ENCODE measurements around the gene NHLRC3.

DNA sequence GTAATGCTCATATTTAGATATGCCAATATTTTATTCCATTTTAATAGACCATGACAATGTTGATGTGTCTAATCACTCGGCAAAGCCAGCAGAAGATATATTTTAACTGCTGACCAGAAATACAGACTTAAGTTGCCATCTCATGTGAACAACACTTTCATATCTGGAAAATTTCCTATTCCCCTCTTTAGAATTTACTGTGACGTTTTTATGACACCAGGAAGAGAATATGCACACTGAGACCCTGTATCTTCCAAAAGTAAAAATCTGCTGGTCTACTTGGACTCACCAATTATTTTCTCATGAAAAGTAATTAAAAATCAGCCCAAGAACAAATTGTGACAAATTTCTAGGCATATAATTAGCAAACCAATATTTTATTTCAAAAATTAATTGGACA is 2.5 kb upstream of the NHLRC3 start:
- TF ChIP-seq, protein P1, sequence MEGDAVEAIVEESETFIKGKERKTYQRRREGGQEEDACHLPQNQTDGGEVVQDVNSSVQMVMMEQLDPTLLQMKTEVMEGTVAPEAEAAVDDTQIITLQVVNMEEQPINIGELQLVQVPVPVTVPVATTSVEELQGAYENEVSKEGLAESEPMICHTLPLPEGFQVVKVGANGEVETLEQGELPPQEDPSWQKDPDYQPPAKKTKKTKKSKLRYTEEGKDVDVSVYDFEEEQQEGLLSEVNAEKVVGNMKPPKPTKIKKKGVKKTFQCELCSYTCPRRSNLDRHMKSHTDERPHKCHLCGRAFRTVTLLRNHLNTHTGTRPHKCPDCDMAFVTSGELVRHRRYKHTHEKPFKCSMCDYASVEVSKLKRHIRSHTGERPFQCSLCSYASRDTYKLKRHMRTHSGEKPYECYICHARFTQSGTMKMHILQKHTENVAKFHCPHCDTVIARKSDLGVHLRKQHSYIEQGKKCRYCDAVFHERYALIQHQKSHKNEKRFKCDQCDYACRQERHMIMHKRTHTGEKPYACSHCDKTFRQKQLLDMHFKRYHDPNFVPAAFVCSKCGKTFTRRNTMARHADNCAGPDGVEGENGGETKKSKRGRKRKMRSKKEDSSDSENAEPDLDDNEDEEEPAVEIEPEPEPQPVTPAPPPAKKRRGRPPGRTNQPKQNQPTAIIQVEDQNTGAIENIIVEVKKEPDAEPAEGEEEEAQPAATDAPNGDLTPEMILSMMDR (IDR thresholded peaks at IDR 0.05), result no peak
- no peak for TF ChIP-seq POLR2A (IDR thresholded peaks at IDR 0.05)
